ENCODE results near the gene STK10.

Gene STK10

GRCh38 chr5:172079876-172080275 is 108.1 kb downstream of the STK10 start:
- Histone ChIP-seq H3K36me3 (replicated peaks; ENCODE audit: low read depth, low read length) (peaks cover 47% of the 10 kb centered on the region), H3K27me3 (ENCODE audit: low read depth, low read length) (no peaks in the 10 kb centered on the region), H2AFZ (ENCODE audit: low read depth, low read length) (no peak overlapping the region), H3K4me2 (ENCODE audit: low read length) (no peak overlapping the region), H3K9me3 (ENCODE audit: insufficient read depth, low read length) (no peaks in the 10 kb centered on the region), H3K4me3 (ENCODE audit: low read length) (no peak overlapping the region), H3K4me1 (ENCODE audit: low read length) (no peaks in the 10 kb centered on the region), H3K79me2 (ENCODE audit: low read length) (no peaks in the 10 kb centered on the region), H4K20me1 (ENCODE audit: insufficient read depth, low read length) (no peaks in the 10 kb centered on the region), H3K9ac (ENCODE audit: low read length) (no peak overlapping the region), H3K27ac (ENCODE audit: low read length) (no peak overlapping the region)
- TF ChIP-seq CTCF (IDR thresholded peaks at IDR 0.05; ENCODE audit: low read depth, low read length), result no peak
- TF ChIP-seq EZH2phosphoT487 (IDR thresholded peaks at IDR 0.05; ENCODE audit: low read depth), result no peak

GRCh38 chr5:172078726-172079345 is 109.2 kb downstream of the STK10 start:
- Histone ChIP-seq H3K4me2 (ENCODE audit: low read length) (no peak overlapping the region), H3K27ac (ENCODE audit: low read length) (no peak overlapping the region), H3K4me3 (ENCODE audit: low read length) (no peak overlapping the region), H3K4me1 (ENCODE audit: low read length) (no peaks in the 10 kb centered on the region), H2AFZ (ENCODE audit: low read depth, low read length) (no peak overlapping the region), H3K36me3 (replicated peaks; ENCODE audit: low read depth, low read length) (peaks cover 50% of the 10 kb centered on the region), H3K27me3 (ENCODE audit: low read depth, low read length) (no peaks in the 10 kb centered on the region), H3K79me2 (ENCODE audit: low read length) (no peaks in the 10 kb centered on the region), H4K20me1 (ENCODE audit: insufficient read depth, low read length) (no peaks in the 10 kb centered on the region), H3K9ac (ENCODE audit: low read length) (no peak overlapping the region), H3K9me3 (ENCODE audit: insufficient read depth, low read length) (no peaks in the 10 kb centered on the region)
- TF ChIP-seq EZH2phosphoT487 (IDR thresholded peaks at IDR 0.05; ENCODE audit: low read depth) (no peak), CTCF (IDR thresholded peaks at IDR 0.05; ENCODE audit: low read depth, low read length) (no peak)

- Histone ChIP-seq H3K79me2 (ENCODE audit: low read length) (no peaks in the 10 kb centered on the region), H3K36me3 (replicated peaks; ENCODE audit: low read depth, low read length) (peaks cover 47% of the 10 kb centered on the region), H3K9ac (ENCODE audit: low read length) (no peak overlapping the region), H4K20me1 (ENCODE audit: insufficient read depth, low read length) (no peaks in the 10 kb centered on the region), H3K4me2 (ENCODE audit: low read length) (no peak overlapping the region), H3K27ac (ENCODE audit: low read length) (no peak overlapping the region), H3K27me3 (ENCODE audit: low read depth, low read length) (no peaks in the 10 kb centered on the region), H3K4me1 (ENCODE audit: low read length) (no peaks in the 10 kb centered on the region), H3K9me3 (ENCODE audit: insufficient read depth, low read length) (no peaks in the 10 kb centered on the region), H3K4me3 (ENCODE audit: low read length) (no peak overlapping the region), H2AFZ (ENCODE audit: low read depth, low read length) (no peak overlapping the region)
- TF ChIP-seq CTCF (IDR thresholded peaks at IDR 0.05; ENCODE audit: low read depth, low read length) (no peak), EZH2phosphoT487 (IDR thresholded peaks at IDR 0.05; ENCODE audit: low read depth) (no peak)
Observed at GRCh38 chr5:172077664-172078425, 110.2 kb downstream of the STK10 start.

- H3K27me3 ChIP-seq (ENCODE audit: low read depth, low read length), result no peaks in the 10 kb centered on the region
- no peak overlapping the region for H3K4me3 ChIP-seq (ENCODE audit: low read length)
- H4K20me1 ChIP-seq (ENCODE audit: insufficient read depth, low read length), result peaks cover under 1% of the 10 kb centered on the region; the same call in 1 of the 2 replicates
- H3K36me3 ChIP-seq (replicated peaks; ENCODE audit: low read depth, low read length), result peaks cover 37% of the 10 kb centered on the region
- no peaks in the 10 kb centered on the region for H3K79me2 ChIP-seq (ENCODE audit: low read length)
- no peak overlapping the region for H3K4me2 ChIP-seq (ENCODE audit: low read length)
- TF ChIP-seq CTCF (IDR thresholded peaks at IDR 0.05; ENCODE audit: low read depth, low read length), result no peak
- TF ChIP-seq EZH2phosphoT487 (IDR thresholded peaks at IDR 0.05; ENCODE audit: low read depth), result no peak
- H3K4me1 ChIP-seq (ENCODE audit: low read length), result no peaks in the 10 kb centered on the region
- no peaks in the 10 kb centered on the region for H3K9me3 ChIP-seq (ENCODE audit: insufficient read depth, low read length)
- no peak overlapping the region for H3K27ac ChIP-seq (ENCODE audit: low read length)
- H2AFZ ChIP-seq (ENCODE audit: low read depth, low read length), result no peak overlapping the region
- no peak overlapping the region for H3K9ac ChIP-seq (ENCODE audit: low read length)
Observed at GRCh38 chr5:172076761-172077244, 111.2 kb downstream of the STK10 start.

Data from OCI-LY3 (cell line).